HG03520 (cell line): ENCODE measurements around the gene PRG3.
"Not testable (repeated sequence)": the region's sequence is repeated elsewhere in the genome, so short reads cannot be mapped to it uniquely, and the experiment has no call there.

Source experiments
- ATAC-seq: cut with Tn5 transposase; IDR thresholded peaks from one replicate; pipeline ENCODE4 v1.9.1; 2021; ENCODE audit warnings: mild to moderate bottlenecking, moderate library complexity; ENCODE audit not compliant: unreplicated experiment

PRG3 gene

GRCh38 chr11:57361420-57361819, 19.5 kb downstream of the PRG3 start:
- not testable (repeated sequence) for ATAC-seq

DNA sequence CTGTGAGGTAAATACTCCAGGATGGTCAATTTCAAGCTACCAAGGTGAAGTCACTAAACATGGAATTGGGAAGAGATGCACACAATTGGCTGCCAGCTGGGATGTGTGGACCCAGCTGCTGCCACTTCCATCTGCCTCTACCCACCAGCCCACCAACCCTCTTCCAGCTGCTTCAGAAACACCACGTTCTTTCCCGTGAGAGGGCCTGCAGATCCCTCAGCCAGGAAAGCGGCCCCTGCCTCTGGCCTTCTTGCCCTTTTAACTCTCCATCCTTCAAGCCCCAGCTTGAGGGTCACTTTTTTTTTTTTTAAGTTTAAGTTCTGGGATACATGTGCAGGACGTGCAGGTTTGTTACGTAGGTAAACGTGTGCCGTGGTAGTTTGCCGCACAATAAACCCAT, 20.0 kb downstream of the PRG3 start:
- ATAC-seq: no peak

- ATAC-seq: no peak
Measured at GRCh38 chr11:57359896-57360690, 20.9 kb downstream of the PRG3 start.

- ATAC-seq: no peak
Measured at GRCh38 chr11:57359396-57359795, 21.6 kb downstream of the PRG3 start.

GRCh38 chr11:57358991-57359390, 22.0 kb downstream of the PRG3 start:
- ATAC-seq: no peak

DNA sequence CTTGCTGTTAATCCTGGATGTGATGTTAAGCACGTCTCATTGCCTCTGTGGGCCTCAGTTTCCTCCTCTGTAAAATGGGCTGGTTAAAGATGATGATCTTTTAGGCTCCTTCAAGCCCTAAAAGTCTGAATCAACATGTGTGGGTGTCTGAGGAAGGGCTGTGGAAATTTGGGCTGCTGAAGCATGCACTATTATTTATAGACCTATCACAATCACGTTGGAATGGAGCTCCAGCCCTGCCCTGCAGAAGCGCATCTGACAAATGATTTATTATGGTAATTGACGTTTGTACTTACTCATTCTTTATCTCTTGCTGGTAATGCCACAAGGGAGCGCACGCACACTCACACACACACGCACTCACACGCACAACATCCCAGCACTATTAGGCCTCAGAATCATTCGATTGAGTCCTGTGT, 22.4 kb downstream of the PRG3 start:
- ATAC-seq: no peak

- no peak for ATAC-seq
Measured at GRCh38 chr11:57357856-57358255, 23.1 kb downstream of the PRG3 start.

DNA sequence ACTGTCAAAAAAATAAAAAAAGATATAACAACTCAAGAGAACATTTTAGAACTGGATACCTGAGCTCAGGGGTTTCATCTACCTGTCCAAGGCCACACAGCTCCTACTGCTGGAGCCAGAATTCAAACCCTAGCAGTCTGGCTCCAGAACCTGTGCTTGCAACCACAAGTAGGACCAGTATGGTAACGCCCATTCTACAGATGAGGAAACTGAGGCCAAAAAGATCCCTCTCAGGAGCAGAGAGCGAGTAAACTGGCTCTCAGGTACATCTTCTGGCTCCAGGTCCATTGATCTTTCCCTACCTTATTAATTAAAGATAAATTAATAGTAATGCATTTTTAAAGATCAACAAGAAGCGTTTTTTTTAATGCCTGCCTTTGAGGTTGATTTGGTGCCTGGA, 23.6 kb downstream of the PRG3 start:
- no peak for ATAC-seq

DNA sequence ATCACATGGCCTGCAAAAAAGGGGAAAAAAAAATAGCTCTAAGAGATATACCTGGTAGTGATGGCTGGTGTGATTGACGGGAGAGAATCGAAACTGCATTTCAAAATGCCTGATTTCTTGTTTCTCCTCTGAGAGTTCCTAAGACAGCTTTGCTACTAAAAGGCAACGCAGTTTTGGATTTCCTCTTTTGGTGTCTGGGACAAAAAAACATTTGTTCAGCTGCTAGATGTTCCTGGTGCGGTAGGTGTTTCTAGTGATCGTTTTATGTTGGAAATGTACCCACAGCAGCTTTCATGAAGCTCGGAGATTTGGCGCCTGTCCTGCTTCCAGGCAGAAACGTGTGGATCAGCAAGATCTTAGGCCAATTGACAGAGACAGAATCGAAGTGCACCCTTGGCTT, 24.7 kb downstream of the PRG3 start:
- no peak for ATAC-seq

GRCh38 chr11:57354699-57355098, 26.3 kb downstream of the PRG3 start:
- ATAC-seq: no peak

GRCh38 chr11:57353852-57354251, 27.1 kb downstream of the PRG3 start:
- no peak for ATAC-seq

DNA sequence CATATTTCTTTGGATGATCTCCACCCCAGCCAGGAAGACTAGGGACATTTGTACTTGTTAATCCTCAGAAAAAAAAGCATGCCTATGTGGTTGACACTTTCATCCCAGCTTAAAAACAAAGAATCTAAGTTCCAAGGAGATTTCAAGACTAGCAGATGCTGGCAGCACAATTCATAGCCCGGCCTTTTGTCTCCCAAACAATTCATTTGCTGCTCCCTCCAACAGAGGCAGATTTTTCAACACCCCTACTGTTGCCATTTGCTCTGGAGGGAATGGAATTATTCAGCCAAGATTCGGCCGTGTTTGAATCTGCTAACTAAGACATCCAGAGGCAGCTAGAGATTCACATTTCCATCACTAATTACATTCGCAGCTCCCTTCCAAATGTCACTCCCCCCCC, 27.5 kb downstream of the PRG3 start:
- no peak for ATAC-seq

- no peak for ATAC-seq
Measured at GRCh38 chr11:57353036-57353435, 27.9 kb downstream of the PRG3 start.

- no peak for ATAC-seq
Measured at GRCh38 chr11:57349491-57350274, 31.3 kb downstream of the PRG3 start.

DNA sequence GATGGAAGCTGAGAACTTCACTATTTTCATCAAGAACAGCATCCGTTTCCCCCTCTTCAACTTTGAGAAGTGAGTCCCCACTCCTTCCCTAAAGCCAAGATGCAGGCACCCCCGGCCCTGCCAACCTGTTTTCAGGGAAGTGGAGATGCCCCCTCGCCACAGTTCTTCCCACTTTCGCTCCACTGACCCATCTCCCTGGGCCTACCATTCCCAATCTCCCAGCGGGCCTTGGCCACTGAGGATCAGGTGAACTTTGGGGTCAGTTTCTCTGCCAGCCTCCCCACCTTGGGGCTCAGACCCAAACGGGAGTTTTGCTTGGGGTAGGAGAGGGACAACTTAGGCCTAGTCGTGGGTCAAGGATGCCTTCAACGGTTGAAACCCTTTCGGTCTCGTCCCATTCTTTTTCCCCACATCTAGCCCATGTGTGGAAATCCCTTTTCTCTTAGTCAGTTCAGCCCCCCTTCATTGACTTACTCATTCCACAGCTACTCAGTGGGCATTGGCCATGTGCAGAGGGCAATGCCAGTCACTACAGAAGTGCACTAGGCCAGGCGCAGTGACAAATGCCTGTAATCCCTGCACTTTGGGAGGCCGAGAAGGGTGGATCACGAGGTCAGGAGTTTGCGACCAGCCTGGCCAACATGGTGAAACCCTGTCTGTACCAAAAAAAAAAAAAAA, 32.2 kb downstream of the PRG3 start:
- ATAC-seq: no peak

GRCh38 chr11:57348052-57348451, 32.9 kb downstream of the PRG3 start:
- no peak for ATAC-seq

GRCh38 chr11:57347336-57347735, 33.6 kb downstream of the PRG3 start:
- no peak for ATAC-seq

GRCh38 chr11:57345555-57346211, 35.3 kb downstream of the PRG3 start:
- ATAC-seq: peak; percentile 77

- ATAC-seq: no peak
Measured at GRCh38 chr11:57344826-57345225, 36.1 kb downstream of the PRG3 start.

DNA sequence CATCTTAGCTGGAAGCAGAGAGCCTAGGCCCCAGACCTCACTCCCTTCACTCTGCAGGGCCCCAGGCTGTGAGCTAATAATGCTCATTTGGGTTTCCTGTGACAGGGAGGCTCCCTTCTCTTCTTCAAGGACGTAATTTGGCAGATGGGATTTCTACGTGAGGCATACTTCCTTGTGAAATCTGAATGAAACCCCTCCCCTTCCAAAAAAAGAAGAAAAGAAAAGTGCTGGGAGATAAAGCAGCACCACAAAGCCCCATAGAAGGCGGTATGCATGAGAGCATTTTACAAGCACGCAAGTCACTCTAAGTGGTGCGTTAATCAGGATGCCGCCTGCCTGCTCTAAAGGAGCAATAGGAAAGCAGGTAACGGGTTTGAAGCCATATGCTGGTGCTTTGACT, 37.1 kb downstream of the PRG3 start:
- no peak for ATAC-seq

DNA sequence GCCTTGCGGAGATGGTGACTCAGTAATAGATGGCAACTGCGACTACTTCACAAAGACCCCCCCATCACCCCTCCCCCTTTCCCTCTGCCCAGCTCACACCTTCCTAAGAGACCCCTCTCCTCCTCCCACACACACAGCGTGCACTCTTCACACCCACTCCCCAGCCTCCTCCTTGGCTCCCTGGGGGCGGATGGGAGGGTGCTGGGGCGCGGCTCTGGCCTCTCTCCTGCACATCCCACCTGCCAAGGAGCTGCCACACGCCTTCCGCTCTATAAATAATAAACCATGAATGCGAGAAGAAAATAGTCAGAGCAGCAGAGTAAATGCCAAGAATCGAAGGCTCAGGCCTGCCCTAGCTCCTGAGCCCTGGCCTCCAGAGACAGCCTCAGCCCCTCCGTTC, 38.2 kb downstream of the PRG3 start:
- no peak for ATAC-seq
